Ovary (tissue), 9 donors: ENCODE measurements around the gene ARL2BP. TPM values are rescaled to one million over a fixed set of nuclear protein-coding genes. Genes with fewer than 3 reads are reported as not detected.

Experiments used
- DNase-seq, 5 donors: peaks; one replicate each; pipeline ENCODE4 v3.0.0-alpha.2; 2019 to 2020
- H3K27ac ChIP-seq, 2 donors: fragments of 200-600 bp; one replicate each; pipeline versions ENCODE4 v1.5.1 to v1.8.0; 2019 to 2022
- H3K27me3 ChIP-seq: fragments of 200-600 bp; one replicate; pipeline ENCODE4 v1.8.0; 2022
- H3K36me3 ChIP-seq: fragments of 200-600 bp; sonication (generic); one replicate; pipeline ENCODE4 v1.5.1; 2019
- H3K4me1 ChIP-seq: one replicate; pipeline ENCODE4 v1.8.1; 2013; ENCODE audit warnings: mild to moderate bottlenecking, moderate library complexity; ENCODE audit not compliant: insufficient read depth
- H3K4me3 ChIP-seq: fragments of 200-600 bp; sonication (generic); one replicate; pipeline ENCODE4 v1.5.1; 2017
- H3K9me3 ChIP-seq, 2 donors: fragments of 200-600 bp in 1 of 2; sonication (generic) in 1 of 2; one replicate each; pipeline versions ENCODE4 v1.5.1 to v1.8.1; 2013 to 2019; ENCODE audit warnings: mild to moderate bottlenecking in 1 of 2, moderate library complexity in 1 of 2
- EP300 ChIP-seq: sonication (generic); formaldehyde crosslinking; IDR thresholded peaks from one replicate; pipeline ENCODE4 v1.6.1; 2017; ENCODE audit warnings: antibody characterized with exemption
- POLR2A ChIP-seq: fragments of 450-650 bp; IDR thresholded peaks from one replicate; pipeline ENCODE4 v1.6.1; 2017; ENCODE audit warnings: antibody characterized with exemption, mild to moderate bottlenecking, moderate library complexity
- WGBS, 3 donors: extraction: QIAGEN DNeasy Blood & Tissue Kit in 1 of 3; methylation state at CpG; one replicate each; pipeline versions ENCODE4 v1.1.5 to v1.1.7; 2013 to 2017; 5-methylcytosine and 5-hydroxymethylcytosine counted together
- intact Hi-C, 4 donors: fragments of 100-400 bp; cut with DNase I; formaldehyde crosslinking; loops; one replicate each; pipeline versions ENCODE4 v1.11.0 to v1.15.1; 2022 to 2023
- polyA plus RNA-seq, 2 donors: library from polyadenylated mRNA; stranded (reverse); fragments of 200-250 nt in 1 of 2; fragments of 350-450 nt in 1 of 2; fragmentation: Illumina TruSeq in 1 of 2; extraction: RNeasy Lipid Tissue Mini Kit (QIAGEN cat#74804) in 1 of 2; gene quantifications; one replicate each; pipeline ENCODE4 v1.2.3, GENCODE V29; 2013 to 2014
- total RNA-seq, 7 donors: library from RNA; depleted of rRNA in 2 of 7; stranded (reverse); fragments of >200 nt in 2 of 7; fragmentation: NEBNext Ultra II Directional in 3 of 7; extraction: Animal tissue kit (Norgen Biotek cat#: 25700) in 3 of 7; gene quantifications; one replicate each; pipeline versions ENCODE4 v1.1.0 to v1.2.4, GENCODE V29; 2016 to 2023
- TF ChIP-seq, protein P1 (sequence below), 3 donors: fragments of 450-650 bp in 2 of 3; fragments of 200-600 bp in 1 of 3; IDR thresholded peaks; one replicate each; pipeline versions ENCODE4 v1.5.1 to v1.8.0; 2016 to 2022; ENCODE audit warnings: antibody characterized with exemption in 3 of 3, mild to moderate bottlenecking in 1 of 3
- donor health status: DM: no; HTN: no; CAD: no; lungs with moderate emphysema.
- donor health status: DM: no; HTN: no; CAD: no.
- donor health status: Bipolar disorder and iron deficiency.
- donor health status: DM: yes; HTN: yes; CAD: no.
- donor health status: DM: no; HTN: no; CAD: no.
- donor health status: DM: yes; HTN: yes; CAD: no.

ARL2BP gene
- total and polyA plus RNA-seq, 9 donors: 45.3 to 88.0 (median 57.7) TPM

GRCh38 chr16:57262841-57263540, 17.9 kb downstream of the ARL2BP start:
- H3K27me3 ChIP-seq: no peaks in the 10 kb centered on the region
- no peaks in the 10 kb centered on the region for H3K36me3 ChIP-seq
- TF ChIP-seq POLR2A: no peak
- TF ChIP-seq, protein P1, sequence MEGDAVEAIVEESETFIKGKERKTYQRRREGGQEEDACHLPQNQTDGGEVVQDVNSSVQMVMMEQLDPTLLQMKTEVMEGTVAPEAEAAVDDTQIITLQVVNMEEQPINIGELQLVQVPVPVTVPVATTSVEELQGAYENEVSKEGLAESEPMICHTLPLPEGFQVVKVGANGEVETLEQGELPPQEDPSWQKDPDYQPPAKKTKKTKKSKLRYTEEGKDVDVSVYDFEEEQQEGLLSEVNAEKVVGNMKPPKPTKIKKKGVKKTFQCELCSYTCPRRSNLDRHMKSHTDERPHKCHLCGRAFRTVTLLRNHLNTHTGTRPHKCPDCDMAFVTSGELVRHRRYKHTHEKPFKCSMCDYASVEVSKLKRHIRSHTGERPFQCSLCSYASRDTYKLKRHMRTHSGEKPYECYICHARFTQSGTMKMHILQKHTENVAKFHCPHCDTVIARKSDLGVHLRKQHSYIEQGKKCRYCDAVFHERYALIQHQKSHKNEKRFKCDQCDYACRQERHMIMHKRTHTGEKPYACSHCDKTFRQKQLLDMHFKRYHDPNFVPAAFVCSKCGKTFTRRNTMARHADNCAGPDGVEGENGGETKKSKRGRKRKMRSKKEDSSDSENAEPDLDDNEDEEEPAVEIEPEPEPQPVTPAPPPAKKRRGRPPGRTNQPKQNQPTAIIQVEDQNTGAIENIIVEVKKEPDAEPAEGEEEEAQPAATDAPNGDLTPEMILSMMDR (IDR thresholded peaks at IDR 0.05): no peak
- TF ChIP-seq EP300: no peak
- DNase-seq: peak in 1 of 5 donors; percentile 21
- H3K9me3 ChIP-seq: no peaks in the 10 kb centered on the region
- H3K4me3 ChIP-seq: no peak overlapping the region
- 77 to 80% (median 78%) methylated on average over 17 of the region's 17 CpGs for WGBS, 3 donors
- no peak overlapping the region for H3K27ac ChIP-seq
- intact Hi-C loops: no loop called here
- peaks cover 2% of the 10 kb centered on the region for H3K4me1 ChIP-seq

- WGBS, 3 donors: 78 to 91% (median 84%) methylated on average over 13 to 18 of the region's 18 CpGs
- Histone ChIP-seq H3K27ac (no peak overlapping the region), H3K9me3 (no peaks in the 10 kb centered on the region), H3K36me3 (no peaks in the 10 kb centered on the region), H3K4me1 (peaks cover 2% of the 10 kb centered on the region), H3K4me3 (no peak overlapping the region), H3K27me3 (no peaks in the 10 kb centered on the region)
- TF ChIP-seq, protein P1 (IDR thresholded peaks at IDR 0.05): no peak
- no peak for TF ChIP-seq POLR2A
- no peak for TF ChIP-seq EP300
- peak in 1 of 5 donors; percentile 20 for DNase-seq
- intact Hi-C loops: no loop called here
Measured at GRCh38 chr16:57263541-57264351, 18.7 kb downstream of the ARL2BP start.

- TF ChIP-seq EP300 (no peak), POLR2A (no peak)
- TF ChIP-seq, protein P1 (IDR thresholded peaks at IDR 0.05): no peak
- intact Hi-C loops: no loop called here
- Histone ChIP-seq H3K36me3 (no peaks in the 10 kb centered on the region), H3K4me3 (no peak overlapping the region), H3K4me1 (peaks cover 2% of the 10 kb centered on the region), H3K9me3 (no peaks in the 10 kb centered on the region), H3K27ac (no peak overlapping the region), H3K27me3 (no peaks in the 10 kb centered on the region)
- DNase-seq: peak in 1 of 5 donors; percentile 10
- WGBS, 3 donors: 90 to 91% (median 90%) methylated on average over 8 of the region's 8 CpGs
Measured at GRCh38 chr16:57264381-57264780, 19.3 kb downstream of the ARL2BP start.

DNA sequence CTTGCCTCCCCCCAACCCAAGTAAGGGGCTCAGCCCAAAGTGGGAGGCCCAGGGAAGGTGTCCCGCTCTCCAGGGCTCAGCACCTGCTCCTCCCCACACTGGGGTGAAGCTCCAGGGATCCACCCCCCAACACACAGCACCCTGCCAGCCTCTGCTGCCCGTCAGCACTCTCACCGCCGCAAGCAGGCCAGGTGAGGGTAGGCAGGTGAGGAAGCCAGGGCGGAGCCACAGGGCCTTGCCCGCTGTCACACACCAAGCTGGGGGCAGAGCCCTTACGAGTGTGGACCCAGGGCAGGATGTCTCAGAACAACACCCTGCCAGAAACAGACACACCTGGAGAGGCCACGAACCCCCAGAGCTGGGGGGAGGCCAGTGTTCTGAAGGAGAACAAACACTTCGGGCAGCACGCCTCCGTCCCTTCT, 19.9 kb downstream of the ARL2BP start:
- Histone ChIP-seq H3K27me3 (no peaks in the 10 kb centered on the region), H3K4me1 (peaks cover 2% of the 10 kb centered on the region), H3K4me3 (no peak overlapping the region), H3K27ac (no peak overlapping the region), H3K9me3 (no peaks in the 10 kb centered on the region), H3K36me3 (no peaks in the 10 kb centered on the region)
- intact Hi-C loops: no loop called here
- TF ChIP-seq EP300 (no peak), POLR2A (no peak)
- TF ChIP-seq, protein P1 (IDR thresholded peaks at IDR 0.05): no peak
- WGBS, 3 donors: 87 to 95% (median 92%) methylated on average over 11 of the region's 11 CpGs
- DNase-seq: peak in 1 of 5 donors; percentile 34
